Gastroesophageal sphincter (tissue), 3 donors: ENCODE data around the gene SCRN2.

Experiments
- CTCF ChIP-seq, 4 experiments: fragments of 200-600 bp in 2 of 4; fragments of 450-650 bp in 2 of 4; sonication (generic) in 1 of 4; IDR thresholded peaks; one replicate each; pipeline ENCODE4 v1.5.1; 2017 to 2019; ENCODE audit warnings: antibody characterized with exemption in 4 of 4, mild to moderate bottlenecking in 2 of 4, moderate library complexity in 2 of 4
- EP300 ChIP-seq: sonication (generic); formaldehyde crosslinking; IDR thresholded peaks from one replicate; pipeline ENCODE4 v1.6.1; 2017; ENCODE audit warnings: antibody characterized with exemption, mild to moderate bottlenecking

- TF ChIP-seq CTCF (IDR thresholded peaks at IDR 0.05) (no peak), EP300 (no peak)
Observed at GRCh38 chr17:47848198-47848513, 7.1 kb upstream of the SCRN2 start.
